ENCODE results near the gene UBA6. TPM values are rescaled to one million over a fixed set of nuclear protein-coding genes. Genes with fewer than 3 reads are reported as not detected.
"Not testable (repeated sequence)": the region's sequence is repeated elsewhere in the genome, so short reads cannot be mapped to it uniquely, and the experiment has no call there.

UBA6 gene
- polyA plus RNA-seq, 3 donors, result 51.9 to 67.9 (median 56.6) TPM

DNA sequence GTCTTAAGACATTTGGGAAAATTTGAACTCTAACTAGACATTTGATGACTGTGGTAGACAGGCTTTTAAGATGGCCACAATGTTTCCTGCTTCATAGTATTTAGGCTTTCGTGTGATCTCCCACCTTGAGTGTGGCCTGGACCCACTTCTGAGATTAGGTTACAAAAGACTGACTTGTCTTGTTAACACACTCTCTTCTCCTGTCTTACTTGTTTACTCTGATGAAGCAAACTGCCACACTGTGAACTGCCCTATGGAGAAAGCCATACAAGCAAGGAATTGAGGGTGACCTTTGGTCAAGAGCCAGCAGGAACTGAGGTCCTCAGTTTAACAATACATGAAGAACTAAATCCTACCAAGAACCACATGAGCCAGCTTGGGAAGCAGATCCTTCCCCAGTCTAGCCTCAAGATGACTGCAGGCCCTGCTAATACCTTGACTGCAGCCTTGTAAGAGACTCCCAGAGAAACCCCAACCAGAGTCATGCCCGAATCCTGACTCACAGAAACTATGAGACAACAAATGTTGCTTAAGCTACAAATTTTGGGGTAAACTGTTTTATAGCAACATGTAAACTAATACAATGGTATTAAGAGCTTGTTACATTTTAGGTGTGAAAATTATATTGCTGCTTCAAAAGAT, 20.3 kb downstream of the UBA6 start:
- no peak for DNase-seq

DNA sequence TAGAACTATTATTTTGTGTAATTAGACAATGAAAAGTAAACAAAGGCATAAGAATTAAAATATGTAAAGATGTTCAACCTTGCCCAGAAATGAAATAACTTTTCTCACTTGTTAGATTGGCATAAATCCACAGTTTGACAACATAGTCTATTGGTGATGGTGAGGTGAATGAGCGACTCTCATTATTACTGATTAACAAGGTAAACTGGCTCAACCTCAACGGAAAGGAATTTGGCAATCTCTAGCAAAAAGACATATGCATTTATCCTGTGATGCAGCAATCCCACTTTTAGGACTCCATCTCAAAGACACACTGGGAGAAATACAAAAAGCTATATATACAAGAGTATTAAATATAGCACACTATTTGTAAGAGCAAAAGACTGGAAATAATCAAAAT, 22.3 kb downstream of the UBA6 start:
- no peak for DNase-seq

DNA sequence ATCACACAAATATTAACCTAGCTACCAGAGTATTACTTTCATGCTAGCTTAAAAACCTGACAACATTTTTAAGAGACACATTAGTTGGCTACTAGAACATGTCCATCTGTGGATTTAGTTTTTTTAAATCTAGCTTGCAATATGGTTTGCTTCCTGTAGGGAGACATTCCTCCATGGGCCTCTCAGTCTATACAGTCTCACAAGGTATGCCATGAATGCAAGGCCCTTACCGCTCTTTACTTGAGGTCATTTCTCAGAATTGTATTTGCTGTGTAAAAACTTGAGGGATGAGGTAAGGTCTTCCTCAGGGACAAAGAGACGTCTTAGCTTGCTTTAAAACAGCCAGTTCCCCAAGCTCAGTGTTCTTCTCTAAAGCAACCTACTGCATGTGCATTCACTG, 26.9 kb downstream of the UBA6 start:
- no peak for DNase-seq

DNA sequence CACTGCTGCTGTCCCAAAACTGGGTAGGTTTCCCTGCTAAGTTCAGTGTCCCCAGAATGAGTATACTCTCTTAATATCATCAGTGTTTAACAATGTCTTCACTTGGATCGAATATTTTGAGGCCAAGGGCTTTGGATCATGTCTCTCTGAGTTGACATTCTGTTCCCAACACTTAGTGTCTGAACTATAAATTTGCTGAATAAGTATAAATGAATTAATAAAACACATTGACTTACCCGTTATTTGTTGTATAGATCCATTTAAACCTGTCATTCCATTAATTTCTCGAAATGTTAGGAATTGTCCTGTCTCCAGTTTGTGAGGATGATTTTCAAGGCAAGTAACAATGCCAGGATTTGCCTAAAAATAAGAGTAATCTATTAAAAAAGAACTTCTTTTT, 32.6 kb downstream of the UBA6 start:
- DNase-seq, result no peak

DNA sequence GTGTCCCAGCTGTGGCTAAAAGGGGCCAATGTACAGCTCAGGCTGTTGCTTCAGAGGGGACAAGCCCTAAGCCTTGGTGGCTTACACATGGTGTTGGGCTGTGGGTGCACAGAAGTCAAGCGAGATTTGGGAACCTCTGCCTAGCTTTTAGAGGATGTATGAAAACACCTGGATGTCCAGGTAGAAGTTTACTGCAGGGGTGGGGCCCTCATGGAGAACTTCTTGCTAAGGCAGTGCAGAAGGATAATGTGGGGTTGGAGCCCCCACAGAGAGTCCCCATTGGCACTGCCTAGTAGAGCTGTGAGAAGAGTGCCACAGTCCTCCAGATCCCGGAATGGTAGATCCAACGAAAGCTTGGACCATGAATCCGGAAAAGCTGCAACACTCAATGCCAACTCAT, 40.5 kb downstream of the UBA6 start:
- DNase-seq, result no peak

DNA sequence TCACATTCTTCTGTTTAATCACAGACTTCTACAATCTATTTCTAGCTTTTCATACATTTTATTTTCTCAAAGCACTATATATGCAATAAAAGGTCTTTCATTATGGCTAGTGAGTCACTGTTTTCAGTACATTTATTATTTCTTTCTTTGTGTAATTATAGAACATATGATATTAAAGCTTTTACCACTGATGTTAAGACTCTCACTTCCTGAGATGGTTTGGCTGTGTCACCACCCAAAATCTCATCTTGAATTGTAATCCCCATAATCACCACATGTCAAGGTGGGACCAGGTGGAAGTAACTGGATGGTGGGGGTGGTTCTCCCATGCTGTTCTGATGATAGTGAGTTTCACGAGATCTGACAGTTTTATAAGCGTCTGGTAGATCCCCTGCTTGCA, 41.9 kb downstream of the UBA6 start:
- no peak for DNase-seq

DNA sequence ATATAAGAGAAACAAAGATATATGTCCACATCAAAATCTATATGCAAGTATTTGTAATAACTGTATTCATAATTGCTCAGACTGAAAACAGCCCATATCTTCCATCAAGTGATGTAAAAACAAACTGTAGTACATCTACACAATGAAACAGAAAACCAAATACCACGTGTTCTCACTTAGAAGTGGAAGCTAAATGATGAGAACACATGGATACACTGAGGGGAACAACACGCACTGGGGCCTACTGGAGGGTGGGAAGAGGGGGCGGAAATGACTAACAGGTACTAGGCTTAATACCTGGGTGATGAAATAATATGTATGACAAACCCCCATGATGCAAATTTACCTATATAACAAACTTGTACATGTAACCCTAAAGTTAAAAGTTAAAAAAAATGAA, 42.7 kb downstream of the UBA6 start:
- DNase-seq, result no peak

DNA sequence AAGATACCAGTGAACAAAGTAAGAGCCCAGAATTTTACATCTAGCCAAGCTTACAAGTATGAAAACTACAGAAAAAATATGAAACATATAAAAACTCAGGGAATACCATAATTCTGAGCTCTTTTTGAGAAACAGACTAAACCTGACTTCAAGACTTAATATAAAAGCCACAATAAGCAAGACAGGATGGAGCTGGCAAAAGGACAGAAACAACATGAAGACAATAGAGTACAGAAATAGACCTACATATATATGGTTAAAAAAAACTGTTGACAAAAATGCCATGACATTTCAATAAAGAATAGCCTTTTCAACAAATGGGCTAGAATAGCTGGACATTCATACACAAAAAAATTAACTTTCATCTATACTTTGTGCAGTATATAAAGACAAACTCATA, 49.4 kb downstream of the UBA6 start:
- DNase-seq, result no peak

DNA sequence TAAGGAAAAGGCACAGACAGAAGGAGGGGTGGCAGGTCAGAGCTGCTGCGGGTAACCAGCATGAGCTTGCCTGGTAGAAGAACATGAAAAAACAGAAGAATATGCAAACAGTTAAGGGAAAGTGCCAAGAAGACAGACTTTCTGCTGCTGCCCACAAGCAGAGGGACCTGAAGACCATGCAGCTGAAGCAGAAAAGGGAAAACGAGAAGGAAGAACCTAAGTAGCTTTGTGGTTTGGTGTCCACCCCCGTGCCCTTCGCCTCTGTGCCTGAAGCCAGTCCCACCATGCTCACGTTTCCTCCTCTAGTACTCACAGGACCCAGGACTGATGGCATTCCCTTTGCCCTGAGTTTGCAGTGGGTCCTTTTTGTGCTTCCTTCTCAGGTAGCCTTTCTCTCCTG, 62.8 kb downstream of the UBA6 start:
- no peak for DNase-seq

DNA sequence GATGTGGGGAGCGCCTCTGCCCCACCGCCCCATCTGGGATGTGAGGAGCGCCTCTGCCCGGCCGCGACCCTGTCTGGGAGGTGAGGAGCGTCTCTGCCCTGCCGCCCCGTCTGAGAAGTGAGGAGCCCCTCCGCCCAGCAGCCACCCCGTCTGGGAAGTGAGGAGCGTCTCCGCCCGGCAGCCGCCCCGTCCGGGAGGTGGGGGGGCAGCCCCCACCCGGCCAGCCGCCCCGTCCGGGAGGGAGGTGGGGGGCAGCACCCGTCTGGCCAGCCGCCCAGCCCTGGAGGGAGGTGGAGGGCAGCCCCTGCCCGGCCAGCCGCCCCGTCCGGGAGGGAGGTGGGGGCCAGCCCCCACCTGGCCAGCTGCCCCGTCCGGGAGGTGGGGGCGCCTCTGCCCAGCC, 64.0 kb downstream of the UBA6 start:
- DNase-seq, result not testable (repeated sequence)

DNA sequence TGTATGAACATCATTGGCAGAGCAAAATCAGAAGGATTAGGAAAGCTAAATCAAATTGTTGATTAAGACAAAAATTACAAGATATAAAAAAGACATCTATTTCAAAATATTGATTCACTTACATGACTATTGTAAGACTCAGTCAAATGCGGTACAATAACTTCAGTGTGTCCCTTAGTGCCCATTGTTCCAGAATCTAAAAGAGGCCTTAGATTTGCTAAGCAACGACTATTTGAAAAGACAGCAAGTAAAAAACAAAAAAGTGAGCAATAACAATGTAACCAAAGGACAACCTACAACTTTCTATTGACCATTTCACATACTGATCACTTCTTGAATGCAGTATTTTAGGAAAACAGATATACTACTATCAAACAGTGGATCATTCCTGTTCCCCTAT, 65.6 kb downstream of the UBA6 start:
- no peak for DNase-seq

DNA sequence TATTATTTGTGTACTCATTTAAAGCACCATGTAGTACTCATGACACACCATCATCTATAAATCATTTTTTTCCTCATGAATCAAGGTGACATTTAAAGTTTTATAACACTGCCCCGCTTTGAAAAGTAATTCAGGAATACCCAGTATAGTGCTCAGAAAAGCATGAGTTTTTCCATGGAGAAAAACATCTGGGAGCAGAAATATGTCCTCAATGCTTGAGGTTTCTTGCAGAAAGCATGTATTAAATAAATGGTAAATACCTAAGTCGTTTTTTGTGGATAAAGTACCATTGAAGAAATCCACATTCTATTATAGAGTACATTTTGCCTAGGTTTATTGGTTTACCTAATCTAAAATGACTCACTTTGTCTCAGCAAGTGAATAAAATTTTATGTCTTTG, 66.2 kb downstream of the UBA6 start:
- no peak for DNase-seq

DNA sequence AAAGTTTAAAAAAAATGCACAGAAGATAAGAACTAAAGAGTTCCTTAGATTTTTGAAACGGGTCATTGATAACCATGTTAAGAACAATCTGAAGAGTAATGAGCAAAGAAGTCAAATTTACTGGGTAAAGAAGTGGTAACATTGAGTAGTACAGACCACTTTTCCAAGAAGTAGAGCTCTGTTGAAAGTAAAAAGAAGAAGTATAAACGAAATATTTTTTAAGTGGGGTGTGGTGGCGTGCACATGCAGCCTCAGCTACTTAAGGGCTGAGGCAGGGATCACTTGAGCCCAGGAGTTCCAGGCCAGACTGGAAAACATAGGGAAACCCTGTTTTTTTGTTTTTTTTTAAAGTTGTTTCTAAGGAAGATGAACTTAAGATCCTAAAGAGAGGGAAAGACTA, 68.5 kb downstream of the UBA6 start:
- DNase-seq, result no peak

DNA sequence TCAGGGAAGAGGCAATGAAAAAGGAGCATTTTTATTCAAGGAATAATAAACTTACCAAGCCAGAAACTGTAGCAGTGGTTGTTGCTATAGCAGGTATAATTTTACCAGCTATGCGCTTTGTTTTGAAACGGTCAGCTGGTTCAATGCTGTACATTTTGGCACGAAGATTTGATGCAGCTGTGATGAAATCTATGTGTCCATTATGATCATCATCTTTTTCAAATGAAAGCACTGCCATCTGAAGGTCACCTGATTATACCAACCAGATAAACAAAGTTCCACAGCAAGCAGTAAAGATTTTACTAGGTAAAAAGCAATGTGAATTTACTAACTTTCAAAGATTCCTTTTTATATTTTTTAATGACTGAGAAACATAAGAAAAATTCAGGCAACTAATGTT, 76.0 kb downstream of the UBA6 start:
- DNase-seq, result no peak

DNA sequence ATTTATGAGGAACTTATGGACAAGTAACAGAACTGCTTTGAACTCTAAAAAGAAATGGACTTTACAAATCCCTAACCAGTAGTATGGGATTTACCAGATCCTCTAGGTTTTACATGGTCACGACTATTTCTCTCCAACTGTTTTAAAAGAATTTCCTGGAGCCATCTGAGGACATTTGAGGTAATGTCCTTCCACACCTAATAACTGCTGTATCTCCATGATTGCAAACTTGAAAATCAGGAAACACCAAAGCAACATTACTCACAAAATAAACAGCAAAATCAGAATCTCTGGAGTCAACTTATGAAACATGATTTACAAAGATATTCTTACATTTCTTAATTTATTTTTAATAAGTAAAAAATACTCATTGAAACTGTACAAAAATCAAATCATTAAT, 84.5 kb downstream of the UBA6 start:
- no peak for DNase-seq

DNA sequence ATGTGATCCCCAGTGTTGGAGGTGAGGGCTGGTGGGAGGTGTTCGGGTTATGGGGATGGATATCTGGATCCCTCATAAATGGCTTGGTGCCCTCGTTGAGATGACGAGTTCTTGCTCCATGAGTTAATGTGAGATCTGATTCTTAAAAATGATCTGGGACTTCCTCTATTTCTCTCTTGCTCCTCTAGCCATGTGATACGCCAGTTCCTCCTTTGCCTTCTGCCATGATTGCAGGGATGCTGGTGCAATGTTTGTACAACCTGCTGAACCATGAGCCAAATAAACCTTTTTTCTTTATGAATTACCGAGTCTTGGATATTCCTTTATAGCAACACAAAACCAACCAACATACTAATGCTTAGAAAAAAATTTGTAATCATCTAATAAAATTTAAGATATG, 85.8 kb downstream of the UBA6 start:
- no peak for DNase-seq

DNA sequence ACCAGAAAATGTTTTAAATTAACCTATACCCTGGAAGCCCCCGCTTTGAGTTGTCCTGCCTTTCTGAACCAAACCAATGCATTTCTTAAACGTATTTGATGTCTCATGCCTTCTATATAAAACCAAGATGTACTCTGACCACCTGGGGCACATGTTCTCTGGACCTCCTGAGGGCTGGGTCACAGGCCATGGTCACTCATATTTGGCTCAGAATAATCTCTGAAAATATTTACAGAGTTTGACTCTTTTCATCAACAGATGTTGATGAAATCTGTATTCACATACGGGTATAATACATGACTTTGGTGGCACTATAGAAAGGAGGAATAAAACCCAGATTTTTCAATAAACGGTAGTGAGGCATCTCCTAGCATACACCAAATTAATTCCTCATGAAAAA, 86.8 kb downstream of the UBA6 start:
- no peak for DNase-seq

DNA sequence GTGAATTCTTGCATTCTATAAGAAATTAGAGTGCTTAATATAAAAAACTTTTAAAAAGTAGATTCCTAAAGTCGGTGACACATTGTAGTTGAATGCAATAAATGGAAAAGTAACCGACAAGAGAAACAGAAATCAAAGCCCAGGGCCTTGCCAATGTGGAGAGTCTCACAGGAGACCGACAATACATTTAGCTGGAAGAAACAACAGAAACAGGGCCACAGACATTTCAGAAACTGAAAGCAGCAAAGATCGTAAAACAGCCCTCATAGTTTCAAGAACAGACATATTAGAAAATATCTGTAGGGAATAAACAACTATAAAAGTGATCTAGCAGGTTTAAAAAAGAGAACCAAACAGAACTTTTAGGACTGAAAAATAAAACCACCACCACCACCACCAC, 92.9 kb downstream of the UBA6 start:
- DNase-seq, result no peak

DNA sequence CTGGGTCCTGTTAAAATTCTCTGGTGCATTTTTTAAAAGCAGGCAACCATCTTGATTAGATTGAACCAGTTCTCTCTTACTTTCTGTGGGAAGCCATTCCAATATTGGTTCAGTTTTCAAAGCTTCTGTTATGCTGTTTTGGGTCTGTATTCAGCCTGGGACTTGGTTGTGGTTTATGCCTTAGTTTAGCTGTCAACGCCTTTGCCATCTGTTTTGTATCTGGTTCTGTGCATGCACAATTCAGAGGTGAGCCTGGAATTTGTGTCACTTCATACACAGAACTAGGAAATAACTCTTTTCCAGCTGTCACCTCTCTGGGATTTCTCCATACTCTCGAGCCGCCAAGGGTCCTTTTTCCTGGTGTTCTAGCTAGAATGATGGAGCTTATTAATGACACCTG, 96.2 kb downstream of the UBA6 start:
- no peak for DNase-seq

DNA sequence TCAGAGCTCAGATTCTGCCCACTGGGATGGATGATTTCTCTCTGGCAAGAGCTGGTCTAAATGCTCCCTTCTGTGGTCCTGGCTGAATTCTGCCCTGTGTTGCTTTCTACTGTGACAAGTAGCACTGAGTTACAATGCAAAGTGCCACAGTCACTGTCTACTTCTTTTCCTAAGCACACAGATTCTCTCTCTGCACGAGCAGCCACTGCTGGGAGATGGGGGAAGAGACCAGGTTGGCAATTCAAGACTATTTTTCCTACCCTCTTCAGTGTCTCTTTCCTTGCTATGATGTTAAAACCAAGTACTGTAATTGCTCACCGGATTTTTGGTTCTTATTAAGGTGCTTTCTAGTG, 97.0 kb downstream of the UBA6 start:
- DNase-seq, result no peak

DNA sequence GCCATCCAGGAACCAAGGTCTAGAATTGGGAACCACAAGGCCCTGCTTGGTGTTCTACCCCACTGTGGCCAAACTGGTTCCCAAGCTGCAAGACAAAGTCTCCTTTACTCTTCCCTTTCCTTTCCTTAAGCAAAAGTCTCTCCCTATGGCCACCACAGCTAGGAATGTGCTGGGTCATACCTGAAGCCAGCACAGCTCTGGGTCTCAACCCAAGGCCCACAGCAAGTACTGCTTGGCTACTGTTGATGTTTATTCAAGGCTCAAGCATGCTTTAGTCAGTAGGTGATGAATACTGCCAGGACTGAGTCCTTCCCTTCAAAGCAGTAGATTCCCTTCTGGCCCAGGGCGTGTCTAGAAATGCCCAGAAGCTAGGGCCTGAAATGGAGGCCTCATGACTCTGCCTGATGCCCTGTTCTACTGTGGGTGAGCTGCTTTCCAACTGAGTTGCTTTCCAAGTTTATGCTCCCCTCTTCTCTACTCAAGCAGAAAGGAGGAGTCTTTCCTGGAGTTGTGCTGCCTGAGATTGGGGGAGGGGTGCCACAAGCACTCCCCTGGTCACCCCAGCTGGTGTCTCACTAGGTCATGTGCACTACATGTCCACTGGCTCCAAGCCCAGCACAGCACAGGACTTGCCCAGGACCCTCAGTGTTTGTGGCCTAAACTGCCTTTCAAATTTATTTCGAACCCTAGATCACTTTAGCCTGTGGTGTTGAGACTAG, 97.5 kb downstream of the UBA6 start:
- no peak for DNase-seq

DNA sequence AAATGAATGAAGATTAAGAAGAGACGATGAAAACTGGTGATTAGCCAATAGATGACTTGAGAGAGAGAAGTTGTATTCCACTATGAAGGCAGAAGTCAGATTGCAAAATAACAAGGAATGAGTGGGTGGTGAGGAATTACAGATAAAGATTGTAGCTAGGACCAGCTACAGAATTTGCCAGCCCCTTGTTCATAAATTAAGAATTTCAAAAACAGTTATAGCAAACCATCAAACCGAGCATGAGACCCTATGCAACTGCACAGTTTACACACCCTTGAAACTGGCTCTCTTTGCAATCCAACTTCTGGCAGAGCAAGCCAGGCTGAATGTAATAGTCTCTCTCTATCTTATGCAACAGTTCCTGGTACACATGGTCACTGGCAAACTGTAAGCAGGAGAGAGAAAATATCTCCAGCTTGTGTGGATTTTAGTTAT, 107.2 kb downstream of the UBA6 start:
- no peak for DNase-seq

DNA sequence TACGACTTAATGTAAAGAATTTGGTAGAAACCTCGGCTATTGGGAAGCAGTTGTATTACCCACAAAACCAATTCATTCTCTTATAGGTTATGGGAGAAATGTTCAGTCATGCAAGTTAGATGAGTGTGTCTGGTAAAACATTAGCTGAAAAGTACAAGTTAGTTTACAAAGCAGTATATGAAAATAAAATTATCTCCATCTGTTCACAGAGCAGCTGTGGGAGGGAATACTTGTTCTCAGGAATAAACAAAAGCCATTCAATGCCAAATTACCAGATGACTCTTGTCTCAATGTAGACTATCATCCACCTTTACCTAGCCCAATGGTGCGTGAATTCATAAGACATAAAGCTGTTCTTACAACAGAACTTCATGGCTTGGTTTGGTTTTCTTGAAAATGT, 113.8 kb downstream of the UBA6 start:
- DNase-seq, result no peak

DNA sequence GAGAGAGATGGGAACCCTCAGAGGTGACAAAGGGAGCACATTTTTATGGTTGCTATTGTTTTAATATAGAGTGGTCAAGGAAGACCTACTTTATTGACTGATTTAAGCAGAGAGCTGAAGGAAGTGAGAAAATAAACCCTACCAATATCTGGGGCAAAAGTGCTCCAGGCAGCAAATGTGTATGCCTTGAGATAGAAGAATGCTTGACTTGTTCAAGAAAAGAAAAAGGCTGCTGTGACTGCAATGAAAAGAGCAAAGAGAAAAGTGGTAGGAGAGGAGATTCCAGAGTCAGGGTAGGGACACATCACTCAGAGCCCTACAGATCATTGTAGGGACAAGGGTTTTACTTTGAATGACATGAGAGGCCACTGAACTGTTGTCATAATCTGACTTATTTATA, 116.5 kb downstream of the UBA6 start:
- DNase-seq, result no peak
